ENCODE measurements around the gene PTPRT.

- no peak for TF ChIP-seq CTCF (conservative IDR thresholded peaks at IDR 0.05; ENCODE audit: low read depth, low read length)
- TF ChIP-seq EZH2 (IDR thresholded peaks at IDR 0.05; ENCODE audit: borderline replicate concordance, low read depth, low read length, poor library complexity, severe bottlenecking) = no peak
Observed at GRCh38 chr20:43167021-43167420, 22.7 kb downstream of the PTPRT start.
